GM10248 (cell line): ENCODE data around the gene MRPL48.

ENCODE experiments used
- CTCF ChIA-PET: fragments of 300-600 bp; sonication (Branson Sonifier 250); formaldehyde crosslinking; extraction: SDS; loops from one replicate; lab custom pipeline; 2021; ENCODE audit warnings: antibody characterized with exemption; lab: Yijun Ruan, JAX
- POLR2A ChIA-PET: fragments of 350-650 bp; sonication (Branson Sonifier 250); formaldehyde crosslinking; extraction: SDS; loops from one replicate; lab custom pipeline; 2020; ENCODE audit warnings: antibody characterized with exemption; lab: Yijun Ruan, JAX
- DNase-seq: peaks from one replicate; pipeline ENCODE4 v3.0.0; 2012; ENCODE audit errors: extremely low spot score
- CTCF ChIP-seq: IDR thresholded peaks from 2 replicates; pipeline ENCODE4 v1.5.1; 2012; ENCODE audit warnings: mild to moderate bottlenecking, low read depth; ENCODE audit errors: extremely low read depth, missing control alignments, control extremely low read depth

The MRPL48 gene

DNA sequence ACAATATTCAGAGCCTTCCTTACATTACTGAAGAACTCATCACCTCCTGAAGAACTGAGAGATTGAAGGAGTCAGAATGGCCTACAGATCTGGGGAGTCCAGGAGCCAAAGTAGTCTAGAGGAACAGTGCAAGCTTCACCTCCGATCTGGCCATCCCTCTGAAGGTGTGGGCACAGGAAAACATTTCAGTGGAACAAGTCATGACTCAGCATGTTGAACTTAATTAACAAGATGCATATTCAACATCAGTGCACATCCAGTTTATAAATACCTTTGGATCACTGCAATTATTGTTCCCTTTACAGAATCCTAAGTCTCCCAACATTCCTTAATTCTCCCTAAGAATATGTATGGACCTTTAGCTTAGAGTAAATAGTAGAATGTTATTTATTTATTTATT is 114.6 kb downstream of the MRPL48 start:
- ChIA-PET POLR2A (interaction anchor here (0.6 kb wide), 1 partner anchor 78 kb away, joined by 4 read pairs; no protein-coding TSS in a partner anchor), CTCF (interaction anchor here (1.5 kb wide), 1 partner anchor 9 kb away, joined by 3 read pairs; no protein-coding TSS in a partner anchor)
- TF ChIP-seq CTCF, result no peak
- DNase-seq, result no peak

- DNase-seq, result no peak
- ChIA-PET CTCF (interaction anchor here (0.9 to 2.0 kb wide), 4 partner anchors 8 to 18 kb away, joined by 3 to 6 read pairs (median 4); no protein-coding TSS in a partner anchor), POLR2A (no interaction called here)
- TF ChIP-seq CTCF, result no peak
Measured at GRCh38 chr11:73907191-73907590, 119.5 kb downstream of the MRPL48 start.

- TF ChIP-seq CTCF, result no peak
- DNase-seq, result no peak
- ChIA-PET POLR2A (no interaction called here), CTCF (interaction anchor here (1.3 kb wide), 1 partner anchor 9 kb away, joined by 3 read pairs; no protein-coding TSS in a partner anchor)
Measured at GRCh38 chr11:73912026-73912425, 124.4 kb downstream of the MRPL48 start.

- POLR2A ChIA-PET, result no interaction called here
- DNase-seq, result no peak
- TF ChIP-seq CTCF, result no peak
- CTCF ChIA-PET, result no interaction called here
Measured at GRCh38 chr11:73913472-73913871, 125.8 kb downstream of the MRPL48 start.

- no peak for TF ChIP-seq CTCF
- DNase-seq, result no peak
- ChIA-PET POLR2A (no interaction called here), CTCF (no interaction called here)
Measured at GRCh38 chr11:73914284-73914683, 126.6 kb downstream of the MRPL48 start.
